GM23338 (cell line): ENCODE measurements around the gene DLGAP4.

Experiments
- CREB1 ChIP-seq: fragments of 250-450 bp; sonication (Bioruptor Pico); IDR thresholded peaks from 2 replicates; pipeline ENCODE4 v1.5.0; 2020; ENCODE audit warnings: low read depth, mild to moderate bottlenecking, moderate library complexity
- CTCF ChIP-seq, 2 experiments: fragments of 200-600 bp in 1 of 2; sonication (generic) in 1 of 2; conservative IDR thresholded peaks; 2 replicates each; pipeline versions ENCODE4 v1.5.1 to v1.6.1; 2016 to 2017; ENCODE audit warnings: antibody characterized with exemption in 2 of 2, low read depth in 2 of 2, mild to moderate bottlenecking in 2 of 2, moderate library complexity in 1 of 2
- ETS1 ChIP-seq: IDR thresholded peaks from 2 replicates; pipeline ENCODE4 v1.6.1; 2016; ENCODE audit warnings: antibody characterized with exemption
- EZH2 ChIP-seq: fragments of 200-600 bp; sonication (generic); IDR thresholded peaks from one replicate; pipeline ENCODE4 v1.8.0; 2017; ENCODE audit warnings: antibody characterized with exemption, mild to moderate bottlenecking, low read depth; ENCODE audit not compliant: unreplicated experiment
- EZH2phosphoT487 ChIP-seq: fragments of 200-600 bp; sonication (generic); IDR thresholded peaks from one replicate; pipeline ENCODE4 v1.8.1; 2018; ENCODE audit warnings: antibody characterized with exemption; ENCODE audit not compliant: unreplicated experiment
- JUNB ChIP-seq: IDR thresholded peaks from one replicate; pipeline ENCODE4 v1.6.1; 2016; ENCODE audit warnings: antibody characterized with exemption; ENCODE audit not compliant: unreplicated experiment
- NANOG ChIP-seq: IDR thresholded peaks from 2 replicates; pipeline ENCODE4 v1.6.1; 2016; ENCODE audit warnings: antibody characterized with exemption, borderline replicate concordance
- POLR2AphosphoS5 ChIP-seq: IDR thresholded peaks from 2 replicates; pipeline ENCODE4 v1.6.1; 2016; ENCODE audit warnings: antibody characterized with exemption, low read depth
- REST ChIP-seq: IDR thresholded peaks from one replicate; pipeline ENCODE4 v1.6.1; 2018; ENCODE audit warnings: antibody characterized with exemption; ENCODE audit not compliant: unreplicated experiment
- STAT1 ChIP-seq: IDR thresholded peaks from one replicate; pipeline ENCODE4 v1.6.1; 2016; ENCODE audit warnings: antibody characterized with exemption; ENCODE audit not compliant: unreplicated experiment
- ZNF114 ChIP-seq: fragments of 250-450 bp; sonication (Bioruptor Pico); IDR thresholded peaks from 2 replicates; pipeline ENCODE4 v1.5.0; 2020; ENCODE audit warnings: mild to moderate bottlenecking, moderate library complexity
- ZNF331 ChIP-seq: fragments of 250-450 bp; sonication (Bioruptor Pico); IDR thresholded peaks from 2 replicates; pipeline ENCODE4 v1.5.0; 2020; ENCODE audit warnings: low read depth, mild to moderate bottlenecking, moderate library complexity
- ZNF462 ChIP-seq: fragments of 250-450 bp; sonication (Bioruptor Pico); IDR thresholded peaks from 2 replicates; pipeline ENCODE4 v1.5.0; 2020; ENCODE audit warnings: mild to moderate bottlenecking, moderate library complexity

DNA sequence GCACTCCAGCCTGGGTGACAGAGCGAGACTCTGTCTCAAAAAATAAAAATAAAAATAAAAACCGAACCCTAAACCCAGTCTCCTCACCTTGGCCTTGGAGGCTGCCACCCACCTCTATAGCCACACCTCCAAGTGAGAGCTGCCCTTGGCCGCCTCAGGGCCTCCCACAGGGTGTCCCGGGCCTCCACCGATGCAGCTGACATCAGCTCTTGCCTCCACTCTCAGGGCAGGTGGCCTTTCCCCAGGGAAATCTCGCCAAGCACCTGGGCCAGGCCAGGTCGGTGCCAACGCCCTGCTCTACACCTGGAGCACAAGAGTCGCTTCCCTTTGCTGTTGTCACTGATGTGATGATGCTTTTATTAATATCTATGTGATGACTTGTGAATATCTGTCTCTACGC, 226.2 kb downstream of the DLGAP4 start:
- TF ChIP-seq CTCF (conservative IDR thresholded peaks at IDR 0.05; ENCODE audit: low read depth in 2 of 2) (no peak), STAT1 (no peak), EZH2 (no peak), JUNB (no peak), REST (no peak), CREB1 (CRISPR knock-in tag) (no peak), POLR2AphosphoS5 (no peak), EZH2phosphoT487 (no peak), ETS1 (no peak), NANOG (no peak), ZNF462 (CRISPR knock-in tag) (no peak), ZNF114 (CRISPR knock-in tag) (no peak), ZNF331 (CRISPR knock-in tag) (no peak)
